GM18499 (cell line): ENCODE measurements around the gene MTCL1.

Experiments used
- ATAC-seq: cut with Tn5 transposase; IDR thresholded peaks from one replicate; pipeline ENCODE4 v1.9.1; 2021; ENCODE audit warnings: moderate number of reproducible peaks; ENCODE audit not compliant: insufficient read depth, unreplicated experiment

The MTCL1 gene

GRCh38 chr18:8705238-8705960, at the start of gene MTCL1:
MTCL1 (plus strand) TSS chr18:8705556; CDS start chr18:8705661, 105 bp downstream.
- peak; percentile 17 for ATAC-seq

- no peak for ATAC-seq
These were observed 49.1 kb upstream of the MTCL1 start for GRCh38 chr18:8656232-8656631.

DNA sequence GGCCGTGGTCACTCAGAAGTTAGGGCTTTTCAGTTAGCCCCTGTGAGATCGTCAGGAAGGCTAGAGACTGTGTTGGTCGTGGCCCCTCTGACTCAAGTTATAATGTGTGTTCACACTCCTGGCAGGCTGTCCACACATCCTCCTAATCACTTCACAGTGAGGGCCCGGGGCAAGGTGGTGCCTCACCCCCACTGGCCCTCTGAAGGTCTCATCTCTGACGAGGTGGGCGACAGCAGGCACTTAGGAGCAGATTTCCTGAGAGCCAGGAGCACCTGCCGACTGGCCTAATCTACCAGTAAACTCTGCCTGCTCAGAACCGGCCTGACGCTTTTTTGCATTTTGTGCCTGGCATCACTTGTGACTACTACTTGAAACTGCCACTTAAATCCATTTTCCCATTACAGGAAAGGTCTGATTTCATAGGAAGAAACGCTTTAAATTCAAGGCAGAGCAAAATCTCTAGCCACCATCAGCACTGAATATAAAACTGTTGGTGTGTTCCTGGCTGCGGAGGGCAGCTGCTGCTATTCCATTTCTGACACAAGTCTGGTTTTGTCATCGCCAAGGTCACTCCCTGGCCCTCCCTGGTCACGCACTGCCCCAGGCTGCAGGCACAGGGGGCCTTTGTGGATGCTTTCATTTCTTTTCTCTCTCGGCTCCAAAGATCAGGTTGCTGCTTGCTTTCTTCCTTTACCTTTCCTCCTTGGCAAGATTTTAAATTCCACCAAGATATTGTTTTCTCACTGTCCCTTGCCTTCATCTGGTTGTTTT, 48.1 kb upstream of the MTCL1 start:
- ATAC-seq, result no peak

- no peak for ATAC-seq
These were observed 47.4 kb upstream of the MTCL1 start for GRCh38 chr18:8657873-8658470.

DNA sequence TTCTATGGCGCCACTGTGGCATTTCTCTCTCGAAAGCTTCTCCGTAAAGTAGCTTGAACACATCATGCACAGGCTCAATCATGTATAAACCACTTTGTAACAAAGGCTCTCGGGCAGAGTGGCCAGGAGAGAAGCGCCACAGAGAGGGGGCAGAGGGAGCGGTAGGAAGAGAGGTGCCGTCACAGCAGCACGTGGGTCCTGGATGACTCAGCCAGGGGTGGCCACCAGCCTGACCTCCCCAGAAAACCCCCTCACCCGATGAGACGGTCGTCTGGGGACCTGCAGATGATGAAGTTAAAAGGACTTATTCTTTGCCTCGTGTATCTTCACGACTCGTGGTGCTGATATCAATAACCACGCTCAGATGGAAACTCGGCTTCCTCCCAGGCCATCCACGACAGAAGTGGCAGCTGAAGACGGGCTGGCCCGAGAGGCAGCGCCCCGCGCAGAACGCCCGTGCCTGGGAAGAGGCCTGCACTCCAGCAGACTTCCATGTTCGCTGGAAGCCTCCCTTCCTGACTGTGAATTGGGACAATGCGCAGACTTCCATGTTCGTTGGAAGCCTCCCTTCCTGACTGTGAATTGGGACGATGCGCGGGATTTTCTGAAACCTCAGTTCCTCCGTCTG, 46.4 kb upstream of the MTCL1 start:
- no peak for ATAC-seq

DNA sequence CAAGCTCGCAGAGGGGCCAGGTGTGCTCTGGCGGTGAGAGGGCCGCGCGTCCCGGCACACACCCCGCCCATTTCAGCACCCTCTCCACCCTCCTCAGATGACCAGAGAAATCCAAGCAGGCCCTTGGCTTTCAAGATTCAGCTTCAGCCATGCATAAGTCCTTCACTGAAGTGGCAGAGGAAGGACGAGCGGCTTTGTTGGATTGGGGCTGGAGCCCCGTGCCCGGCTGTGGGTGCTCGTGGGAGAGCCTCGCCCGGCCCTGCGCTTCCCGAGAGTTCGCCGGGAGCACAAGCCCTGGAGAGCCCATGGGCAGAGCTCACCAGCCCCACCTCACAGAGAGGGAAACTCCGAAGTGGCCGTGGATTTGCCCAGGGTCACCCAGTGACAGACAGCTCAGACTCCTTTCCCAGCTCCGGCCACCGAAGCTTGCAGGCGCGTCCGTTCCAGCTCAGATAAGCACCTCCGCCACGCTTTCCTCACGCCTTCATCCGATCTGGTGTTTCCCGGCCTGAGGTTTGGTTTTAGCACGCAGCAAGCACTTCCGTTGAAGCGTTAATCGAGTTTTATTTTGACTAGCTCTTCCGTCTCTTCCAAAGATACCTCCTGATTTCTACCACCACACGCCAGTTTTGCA, 45.6 kb upstream of the MTCL1 start:
- ATAC-seq, result no peak

DNA sequence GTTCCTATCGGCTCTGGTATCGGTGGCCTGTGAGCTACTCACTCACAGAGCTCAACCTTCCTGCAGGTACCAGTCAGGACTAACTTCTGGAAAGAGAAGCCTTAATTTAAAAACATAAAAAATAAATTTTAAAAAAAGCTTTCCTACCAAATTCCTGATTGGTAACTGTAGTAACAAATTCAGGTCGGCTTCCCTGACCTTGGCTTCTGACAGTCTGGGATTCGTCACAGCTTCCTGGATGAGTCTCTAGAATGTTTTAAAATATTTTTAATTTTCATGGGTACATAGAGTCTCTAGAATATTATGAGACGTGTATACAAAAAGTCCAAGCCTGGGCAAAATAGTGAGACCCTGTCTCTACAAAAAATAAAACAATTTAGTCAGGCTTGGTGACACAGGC, 45.0 kb upstream of the MTCL1 start:
- no peak for ATAC-seq

DNA sequence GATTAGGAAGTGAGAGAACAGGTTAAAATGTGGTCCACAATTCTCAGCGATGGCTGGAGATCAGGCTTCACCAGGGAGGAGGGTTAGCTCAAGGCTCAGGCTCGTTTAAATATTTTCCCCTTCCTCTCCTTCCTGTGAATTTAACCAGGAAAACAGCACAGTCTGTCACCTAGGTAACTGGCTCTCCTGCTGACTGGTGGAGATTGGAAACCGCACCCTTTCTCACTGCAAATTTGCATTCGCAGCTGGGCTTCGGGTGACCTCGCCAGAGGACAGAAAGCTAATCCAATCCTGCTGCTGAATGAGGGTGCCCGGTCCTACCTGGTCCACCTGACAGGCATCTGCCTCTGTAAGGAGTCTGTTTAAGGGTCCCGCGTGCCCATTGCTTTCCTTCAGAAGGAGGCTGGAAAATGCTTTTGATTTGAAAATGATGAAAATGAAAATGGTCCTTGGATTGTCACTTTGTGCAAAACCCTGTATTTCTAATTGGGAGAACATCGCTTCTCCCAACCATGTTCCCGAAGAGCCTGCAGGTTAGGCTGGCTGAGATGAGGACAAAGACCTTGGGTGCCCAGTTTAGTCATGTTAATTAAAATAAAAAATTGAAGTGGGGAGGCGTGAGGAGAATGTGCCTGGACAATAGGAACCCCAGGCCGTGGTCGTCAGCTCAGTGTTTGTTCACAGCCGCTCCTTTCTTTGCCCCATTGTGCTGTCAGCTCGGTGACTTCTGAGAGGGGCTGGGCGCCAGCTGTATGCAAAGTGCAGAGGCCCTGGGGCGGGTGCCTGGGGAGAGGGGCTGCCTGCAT, 43.4 kb upstream of the MTCL1 start:
- ATAC-seq, result no peak

- no peak for ATAC-seq
These were observed 42.6 kb upstream of the MTCL1 start for GRCh38 chr18:8662560-8663255.

DNA sequence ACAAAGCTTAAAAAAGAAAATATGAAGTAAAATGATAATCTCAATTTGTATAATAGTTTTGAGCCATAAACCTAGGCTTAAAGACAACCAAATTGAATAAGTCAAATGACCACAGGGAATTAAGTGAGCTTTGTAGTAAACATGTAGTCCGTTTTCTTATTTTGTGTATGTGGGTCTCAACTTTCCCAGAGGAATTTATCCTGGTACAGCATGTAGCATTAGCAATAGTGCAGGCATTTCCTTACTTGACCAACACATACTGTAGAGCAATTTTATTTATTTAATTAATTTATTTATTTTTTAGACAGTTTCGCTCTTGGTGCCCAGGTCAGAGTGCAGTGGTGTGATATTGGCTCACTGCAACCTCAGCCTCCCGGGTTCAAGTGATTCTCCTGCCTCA, 37.5 kb upstream of the MTCL1 start:
- ATAC-seq, result no peak

- ATAC-seq, result no peak
These were observed 37.0 kb upstream of the MTCL1 start for GRCh38 chr18:8668381-8668780.

DNA sequence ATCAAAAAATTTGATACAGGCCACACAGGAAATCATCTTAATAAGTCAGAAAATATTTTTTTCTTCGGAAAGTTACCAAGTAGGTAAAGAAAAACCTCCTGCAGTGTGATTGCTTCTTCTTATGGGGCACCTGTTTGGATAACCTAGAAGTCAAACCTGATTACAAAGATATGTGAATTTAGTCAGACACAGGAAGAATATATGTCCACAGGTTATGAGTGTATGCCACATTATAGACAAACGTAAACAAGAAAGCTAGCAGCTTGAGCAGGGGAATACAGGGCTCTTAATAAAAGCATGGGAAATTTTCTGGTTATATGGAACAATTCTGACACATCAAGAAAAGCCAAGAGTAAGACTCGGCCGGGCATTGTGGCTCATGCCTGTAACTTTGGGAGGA, 35.8 kb upstream of the MTCL1 start:
- ATAC-seq, result no peak

DNA sequence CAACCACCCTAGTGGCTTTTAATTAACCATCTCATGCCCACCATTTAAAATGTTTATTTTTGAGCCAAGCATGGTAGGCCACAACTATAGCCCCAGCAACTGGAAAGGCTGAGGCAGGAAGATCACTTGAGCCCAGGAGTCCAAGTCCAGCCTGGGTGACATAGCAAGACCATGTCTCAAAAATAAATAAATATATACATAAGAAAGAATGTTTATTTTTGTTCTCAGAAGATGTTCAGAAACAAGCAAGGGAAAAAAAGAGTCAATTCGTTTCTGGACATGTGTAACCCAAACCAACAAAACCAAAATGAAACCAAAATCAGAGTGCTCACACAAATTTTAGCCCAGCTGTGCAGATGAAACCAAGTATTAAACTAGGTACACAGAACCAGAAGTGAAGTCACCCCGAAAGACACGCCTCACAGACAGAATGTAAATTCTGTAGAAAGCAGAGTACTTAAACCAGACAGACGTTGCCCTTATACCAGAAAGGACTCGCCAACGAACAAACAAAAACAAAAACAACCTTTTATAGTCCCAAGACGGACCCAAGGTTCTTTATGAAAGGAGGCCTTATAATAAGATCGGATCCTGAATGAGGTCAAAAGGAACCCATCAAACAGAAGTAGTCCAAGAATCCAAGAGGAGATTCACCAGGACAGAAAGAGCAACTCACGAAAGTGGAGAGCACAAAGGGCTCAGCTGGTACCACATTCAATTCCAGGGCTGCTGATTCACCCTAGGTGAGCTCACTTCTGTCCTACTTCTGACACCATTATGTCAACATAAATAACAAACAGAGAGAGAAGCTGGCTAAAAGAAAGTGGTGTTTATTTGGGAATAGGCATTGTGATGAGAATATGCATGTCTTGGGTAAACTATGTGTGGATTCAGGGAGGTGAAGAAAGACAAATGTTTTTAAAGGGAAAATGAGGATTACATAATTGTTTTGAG, 31.8 kb upstream of the MTCL1 start:
- ATAC-seq, result peak; percentile 92

GRCh38 chr18:8675057-8675456, 30.3 kb upstream of the MTCL1 start:
- no peak for ATAC-seq

DNA sequence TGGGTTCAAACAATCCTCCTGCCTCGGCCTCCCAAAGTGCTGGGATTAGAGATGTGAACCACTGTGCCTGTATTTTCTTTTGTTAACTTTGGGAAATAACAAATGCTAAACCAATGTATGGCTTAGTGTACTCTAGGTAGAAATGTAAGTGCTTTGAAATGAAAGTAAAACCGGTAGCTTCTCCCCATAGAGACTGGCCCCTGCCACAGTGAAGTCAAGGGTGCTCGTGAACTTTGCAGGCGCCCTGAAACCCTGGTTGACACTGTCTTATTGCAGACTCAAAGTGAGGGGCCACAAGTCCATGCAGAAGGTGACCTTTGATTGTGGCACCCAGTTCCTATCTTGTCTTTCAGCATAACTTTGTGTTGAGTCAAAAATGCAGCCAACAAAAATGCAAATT, 24.2 kb upstream of the MTCL1 start:
- ATAC-seq, result no peak

- ATAC-seq, result no peak
These were observed 20.8 kb upstream of the MTCL1 start for GRCh38 chr18:8684577-8684976.

GRCh38 chr18:8685141-8685913, 20.0 kb upstream of the MTCL1 start:
- no peak for ATAC-seq

DNA sequence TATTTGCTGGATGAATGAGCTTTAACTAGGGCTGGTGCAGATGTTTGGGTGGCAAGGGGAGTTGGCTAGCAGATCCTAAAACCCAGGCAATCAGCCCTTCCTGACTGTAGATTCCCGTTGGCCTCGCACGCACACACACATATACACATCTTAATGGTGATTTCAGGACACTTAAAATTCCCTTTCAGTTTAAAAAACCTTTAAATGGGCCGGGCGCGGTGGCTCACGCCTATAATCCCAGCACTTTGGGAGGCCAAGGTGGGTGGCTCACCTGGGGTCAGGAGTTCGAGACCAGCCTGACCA, 19.5 kb upstream of the MTCL1 start:
- ATAC-seq, result no peak
